Measurements from ENCODE around the gene COPS4.
"Not testable (repeated sequence)": the region's sequence is repeated elsewhere in the genome, so short reads cannot be mapped to it uniquely, and the experiment has no call there.

Gene COPS4

GRCh38 chr4:83034630-83035494 lies at the start of gene COPS4:
Gene COPS4, plus strand, starts transcription at chr4:83035183. Its CDS starts 42 bp downstream, at chr4:83035225.
- Histone ChIP-seq H3K4me3 (ENCODE audit: low read length) (peak within 1 kb of the TSS; percentile 90), H3K27me3 (ENCODE audit: control insufficient read depth, insufficient read depth, low read length) (no peaks in the 10 kb centered on the region), H3K27ac (ENCODE audit: low read length) (peak within 1 kb of the TSS; percentile 14), H3K9me3 (ENCODE audit: control insufficient read depth, low read depth, low read length) (no peaks in the 10 kb centered on the region), H3K9ac (ENCODE audit: low read length) (peak within 1 kb of the TSS; percentile 75), H3K4me1 (ENCODE audit: control insufficient read depth, low read depth, low read length) (no peaks in the 10 kb centered on the region), H3K36me3 (ENCODE audit: control insufficient read depth, low read depth, low read length) (no peaks in the 10 kb centered on the region)

DNA sequence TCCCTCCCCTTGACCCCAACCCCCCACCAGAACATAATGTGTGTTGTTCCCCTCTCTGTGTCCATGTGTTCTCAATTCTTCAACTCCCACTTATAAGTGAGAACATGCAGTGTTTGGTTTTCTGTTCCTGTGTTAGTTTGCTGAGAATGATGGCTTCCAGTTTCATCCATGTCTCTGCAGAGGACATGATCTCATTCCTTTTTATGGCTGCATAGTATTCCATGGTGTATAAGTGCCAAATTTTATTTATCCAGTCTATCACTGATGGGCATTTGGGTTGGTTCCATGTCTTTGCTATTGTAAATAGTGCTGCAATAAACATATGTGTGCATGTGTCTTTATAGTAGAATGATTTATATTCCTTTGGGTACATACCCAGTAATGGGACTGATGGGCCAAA lies 47.5 kb upstream of the COPS4 start:
- not testable (repeated sequence) for H3K9ac ChIP-seq (ENCODE audit: low read length); H3K4me3 ChIP-seq (ENCODE audit: low read length); H3K27me3 ChIP-seq (ENCODE audit: control insufficient read depth, insufficient read depth, low read length); H3K27ac ChIP-seq (ENCODE audit: low read length); H3K9me3 ChIP-seq (ENCODE audit: control insufficient read depth, low read depth, low read length); H3K36me3 ChIP-seq (ENCODE audit: control insufficient read depth, low read depth, low read length); H3K4me1 ChIP-seq (ENCODE audit: control insufficient read depth, low read depth, low read length)

DNA sequence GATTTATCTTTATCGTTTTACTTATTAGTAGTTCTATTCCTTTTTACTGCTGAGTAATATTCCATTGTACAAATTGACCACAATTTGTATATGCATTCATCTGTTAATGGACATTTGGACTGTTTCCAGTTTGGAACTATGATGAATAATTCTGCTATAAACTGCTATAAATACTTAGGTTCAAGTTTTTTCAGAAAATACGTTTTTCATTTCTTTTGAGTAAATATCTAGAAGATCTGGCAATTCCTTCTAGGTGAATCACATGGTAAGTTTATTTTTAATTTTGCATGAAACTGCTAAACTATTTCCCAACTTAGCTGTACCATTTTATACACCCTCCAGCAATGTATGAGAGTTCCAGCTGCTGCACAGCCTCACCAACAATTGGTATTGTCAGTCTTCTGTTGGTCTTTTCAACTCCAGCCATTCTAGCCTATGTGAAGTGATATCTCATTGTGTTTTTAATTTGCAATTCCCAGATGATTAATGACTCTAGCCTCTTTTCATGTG lies 46.6 kb upstream of the COPS4 start:
- H3K4me3 ChIP-seq (ENCODE audit: low read length), result no peak overlapping the region
- H3K36me3 ChIP-seq (ENCODE audit: control insufficient read depth, low read depth, low read length), result peaks cover 5% of the 10 kb centered on the region
- H3K4me1 ChIP-seq (ENCODE audit: control insufficient read depth, low read depth, low read length), result no peaks in the 10 kb centered on the region
- no peaks in the 10 kb centered on the region for H3K9me3 ChIP-seq (ENCODE audit: control insufficient read depth, low read depth, low read length)
- no peaks in the 10 kb centered on the region for H3K27me3 ChIP-seq (ENCODE audit: control insufficient read depth, insufficient read depth, low read length)
- no peak overlapping the region for H3K27ac ChIP-seq (ENCODE audit: low read length)
- H3K9ac ChIP-seq (ENCODE audit: low read length), result no peak overlapping the region

- Histone ChIP-seq H3K4me3 (ENCODE audit: low read length) (no peak overlapping the region), H3K4me1 (ENCODE audit: control insufficient read depth, low read depth, low read length) (no peaks in the 10 kb centered on the region), H3K9ac (ENCODE audit: low read length) (no peak overlapping the region), H3K9me3 (ENCODE audit: control insufficient read depth, low read depth, low read length) (no peaks in the 10 kb centered on the region), H3K27me3 (ENCODE audit: control insufficient read depth, insufficient read depth, low read length) (no peaks in the 10 kb centered on the region), H3K27ac (ENCODE audit: low read length) (no peak overlapping the region), H3K36me3 (ENCODE audit: control insufficient read depth, low read depth, low read length) (no peaks in the 10 kb centered on the region)
Measured at GRCh38 chr4:82989575-82990429, 45.2 kb upstream of the COPS4 start.

DNA sequence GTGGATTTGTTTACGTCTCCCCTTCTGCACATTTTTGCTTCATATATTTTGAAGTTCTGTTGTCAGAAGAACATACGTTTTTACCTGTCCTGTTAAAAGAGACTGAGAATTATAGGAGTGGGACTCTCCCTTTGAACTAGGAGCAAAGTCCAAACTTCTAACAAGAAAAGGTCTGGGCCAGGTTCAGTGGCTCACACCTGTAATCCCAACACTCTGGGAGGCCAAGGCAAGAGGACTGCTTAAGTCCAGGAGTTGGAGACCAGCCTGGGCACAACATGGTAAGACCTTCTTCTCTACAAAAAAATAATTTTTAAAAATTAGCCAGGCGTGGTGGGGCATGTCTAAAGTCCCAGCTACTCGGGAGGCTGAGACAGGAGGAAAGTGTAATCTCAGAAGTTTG lies 40.1 kb upstream of the COPS4 start:
- Histone ChIP-seq H3K9ac (ENCODE audit: low read length) (no peak overlapping the region), H3K4me3 (ENCODE audit: low read length) (no peak overlapping the region), H3K27me3 (ENCODE audit: control insufficient read depth, insufficient read depth, low read length) (no peaks in the 10 kb centered on the region), H3K36me3 (ENCODE audit: control insufficient read depth, low read depth, low read length) (no peaks in the 10 kb centered on the region), H3K4me1 (ENCODE audit: control insufficient read depth, low read depth, low read length) (no peaks in the 10 kb centered on the region), H3K27ac (ENCODE audit: low read length) (no peak overlapping the region), H3K9me3 (ENCODE audit: control insufficient read depth, low read depth, low read length) (no peaks in the 10 kb centered on the region)

GRCh38 chr4:82998898-82999297 lies 36.1 kb upstream of the COPS4 start:
- Histone ChIP-seq H3K4me3 (ENCODE audit: low read length) (no peak overlapping the region), H3K27ac (ENCODE audit: low read length) (no peak overlapping the region), H3K9me3 (ENCODE audit: control insufficient read depth, low read depth, low read length) (no peaks in the 10 kb centered on the region), H3K36me3 (ENCODE audit: control insufficient read depth, low read depth, low read length) (no peaks in the 10 kb centered on the region), H3K4me1 (ENCODE audit: control insufficient read depth, low read depth, low read length) (no peaks in the 10 kb centered on the region), H3K27me3 (ENCODE audit: control insufficient read depth, insufficient read depth, low read length) (no peaks in the 10 kb centered on the region), H3K9ac (ENCODE audit: low read length) (no peak overlapping the region)

DNA sequence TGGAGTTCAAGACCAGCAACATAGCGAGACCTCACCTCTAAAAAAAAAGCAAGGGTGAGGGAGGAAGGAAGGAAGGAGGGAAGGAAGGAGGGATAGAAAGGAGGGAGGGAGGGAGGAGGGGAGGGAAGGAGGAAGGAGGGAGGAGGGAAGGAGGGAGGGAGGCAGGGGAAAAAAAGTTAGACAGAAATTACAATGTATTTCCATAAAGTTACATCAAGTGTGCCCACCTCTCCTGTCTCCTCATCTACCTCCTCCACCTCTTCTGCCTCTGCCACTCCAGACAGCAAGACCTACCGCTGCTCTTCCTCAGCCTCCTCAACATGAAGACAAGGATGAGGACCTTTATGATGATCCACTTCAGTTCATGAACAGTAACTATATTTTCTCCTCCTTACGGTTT lies 32.7 kb upstream of the COPS4 start:
- Histone ChIP-seq H3K36me3 (ENCODE audit: control insufficient read depth, low read depth, low read length) (no peaks in the 10 kb centered on the region), H3K4me1 (ENCODE audit: control insufficient read depth, low read depth, low read length) (no peaks in the 10 kb centered on the region)

DNA sequence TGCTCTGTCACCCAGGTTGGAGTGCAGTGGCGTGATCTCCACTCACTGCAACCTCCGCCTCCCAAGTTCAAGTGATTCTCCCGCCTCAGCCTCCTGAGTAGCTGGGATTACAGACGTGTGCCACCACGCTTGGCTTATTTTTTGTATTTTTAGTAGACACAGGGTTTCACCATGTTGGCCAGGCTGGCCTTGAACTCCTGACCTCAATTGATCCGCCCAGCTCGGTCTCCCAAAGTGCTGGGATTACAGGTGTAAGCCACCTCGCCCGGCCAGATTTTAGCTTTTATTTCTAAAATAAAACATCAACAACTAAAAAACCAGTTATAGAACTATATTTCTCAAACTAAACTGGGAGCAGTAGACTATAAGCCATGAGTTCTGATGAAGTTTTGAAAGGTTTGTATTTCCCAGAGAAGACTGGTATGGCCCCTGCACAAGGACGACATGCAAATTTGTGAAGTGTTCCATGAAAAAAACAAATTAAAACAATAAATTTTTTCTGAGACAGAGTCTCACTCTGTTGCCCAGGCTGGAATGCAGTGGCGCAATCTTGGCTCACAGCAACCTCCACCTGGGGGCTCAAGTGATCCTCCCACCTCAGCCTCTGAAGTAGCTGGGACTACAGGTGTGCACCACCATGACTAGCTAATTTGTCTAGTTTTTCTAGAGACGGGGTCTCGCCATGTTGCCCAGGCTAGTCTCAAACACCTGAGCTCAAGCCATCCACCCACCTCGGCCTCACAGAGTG lies 31.8 kb upstream of the COPS4 start:
- not testable (repeated sequence) for H3K9ac ChIP-seq (ENCODE audit: low read length); H3K27me3 ChIP-seq (ENCODE audit: control insufficient read depth, insufficient read depth, low read length); H3K27ac ChIP-seq (ENCODE audit: low read length); H3K9me3 ChIP-seq (ENCODE audit: control insufficient read depth, low read depth, low read length); H3K4me3 ChIP-seq (ENCODE audit: low read length); H3K4me1 ChIP-seq (ENCODE audit: control insufficient read depth, low read depth, low read length); H3K36me3 ChIP-seq (ENCODE audit: control insufficient read depth, low read depth, low read length)

More for the DNA sequence above, 32.7 kb upstream of the COPS4 start:
- H3K27ac ChIP-seq (ENCODE audit: low read length), result no peak overlapping the region
- no peak overlapping the region for H3K4me3 ChIP-seq (ENCODE audit: low read length)
- H3K27me3 ChIP-seq (ENCODE audit: control insufficient read depth, insufficient read depth, low read length), result no peaks in the 10 kb centered on the region
- no peaks in the 10 kb centered on the region for H3K9me3 ChIP-seq (ENCODE audit: control insufficient read depth, low read depth, low read length)
- H3K9ac ChIP-seq (ENCODE audit: low read length), result no peak overlapping the region

- Histone ChIP-seq H3K4me3 (ENCODE audit: low read length) (peak overlapping the region; percentile 71), H3K9me3 (ENCODE audit: control insufficient read depth, low read depth, low read length) (no peaks in the 10 kb centered on the region), H3K27ac (ENCODE audit: low read length) (no peak overlapping the region), H3K36me3 (ENCODE audit: control insufficient read depth, low read depth, low read length) (no peaks in the 10 kb centered on the region), H3K27me3 (ENCODE audit: control insufficient read depth, insufficient read depth, low read length) (peaks cover 14% of the 10 kb centered on the region), H3K4me1 (ENCODE audit: control insufficient read depth, low read depth, low read length) (peaks cover 23% of the 10 kb centered on the region), H3K9ac (ENCODE audit: low read length) (peak overlapping the region; percentile 82)
Measured at GRCh38 chr4:83009529-83009928, 25.5 kb upstream of the COPS4 start.

- no peaks in the 10 kb centered on the region for H3K9me3 ChIP-seq (ENCODE audit: control insufficient read depth, low read depth, low read length)
- peak overlapping the region; percentile 71 for H3K4me3 ChIP-seq (ENCODE audit: low read length)
- no peaks in the 10 kb centered on the region for H3K36me3 ChIP-seq (ENCODE audit: control insufficient read depth, low read depth, low read length)
- peak overlapping the region; percentile 82 for H3K9ac ChIP-seq (ENCODE audit: low read length)
- peaks cover 14% of the 10 kb centered on the region for H3K27me3 ChIP-seq (ENCODE audit: control insufficient read depth, insufficient read depth, low read length)
- peak overlapping the region; percentile 28 for H3K27ac ChIP-seq (ENCODE audit: low read length)
- H3K4me1 ChIP-seq (ENCODE audit: control insufficient read depth, low read depth, low read length), result peaks cover 23% of the 10 kb centered on the region
Measured at GRCh38 chr4:83010111-83010521, 24.9 kb upstream of the COPS4 start.

Data from iPS-18a (cell line).